ENCODE data around the gene OGFR.

DNA sequence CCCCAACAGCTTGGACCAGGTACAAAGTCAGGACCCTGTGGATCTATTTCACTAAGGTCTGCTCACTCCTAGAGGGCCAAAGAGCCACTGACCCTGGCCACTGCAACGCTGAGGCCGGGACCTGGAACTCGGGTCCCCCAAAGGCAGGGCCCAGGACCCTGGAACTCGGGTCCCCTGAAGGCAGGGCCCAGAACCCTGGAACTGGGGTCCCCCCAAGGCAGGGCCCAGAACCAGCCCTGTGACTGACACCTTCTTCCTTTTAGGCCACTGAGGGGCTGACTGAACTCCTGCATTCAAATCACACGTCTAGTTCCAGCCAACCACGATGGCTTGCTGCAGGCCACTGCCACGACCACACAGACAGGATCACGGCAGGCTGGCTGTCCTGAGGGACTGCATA lies 47.6 kb downstream of the OGFR start:
- no peak for TF ChIP-seq EZH2 (IDR thresholded peaks at IDR 0.05; ENCODE audit: borderline replicate concordance, low read depth, low read length, severe bottlenecking)
- TF ChIP-seq, protein P1, sequence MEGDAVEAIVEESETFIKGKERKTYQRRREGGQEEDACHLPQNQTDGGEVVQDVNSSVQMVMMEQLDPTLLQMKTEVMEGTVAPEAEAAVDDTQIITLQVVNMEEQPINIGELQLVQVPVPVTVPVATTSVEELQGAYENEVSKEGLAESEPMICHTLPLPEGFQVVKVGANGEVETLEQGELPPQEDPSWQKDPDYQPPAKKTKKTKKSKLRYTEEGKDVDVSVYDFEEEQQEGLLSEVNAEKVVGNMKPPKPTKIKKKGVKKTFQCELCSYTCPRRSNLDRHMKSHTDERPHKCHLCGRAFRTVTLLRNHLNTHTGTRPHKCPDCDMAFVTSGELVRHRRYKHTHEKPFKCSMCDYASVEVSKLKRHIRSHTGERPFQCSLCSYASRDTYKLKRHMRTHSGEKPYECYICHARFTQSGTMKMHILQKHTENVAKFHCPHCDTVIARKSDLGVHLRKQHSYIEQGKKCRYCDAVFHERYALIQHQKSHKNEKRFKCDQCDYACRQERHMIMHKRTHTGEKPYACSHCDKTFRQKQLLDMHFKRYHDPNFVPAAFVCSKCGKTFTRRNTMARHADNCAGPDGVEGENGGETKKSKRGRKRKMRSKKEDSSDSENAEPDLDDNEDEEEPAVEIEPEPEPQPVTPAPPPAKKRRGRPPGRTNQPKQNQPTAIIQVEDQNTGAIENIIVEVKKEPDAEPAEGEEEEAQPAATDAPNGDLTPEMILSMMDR (IDR thresholded peaks at IDR 0.05; ENCODE audit: extremely low read depth in 1 of 2, insufficient read depth in 1 of 2, low read depth in 1 of 2, low read length in 2 of 2), result no peak
- TF ChIP-seq GATA2 (IDR thresholded peaks at IDR 0.05; ENCODE audit: insufficient read depth, insufficient read length, low read depth, low read length), result no peak
